T-cell (primary cell): ENCODE data around the gene ZNF775. TPM values are rescaled to one million over a fixed set of nuclear protein-coding genes. Genes with fewer than 3 reads are reported as not detected.

ENCODE experiments used
- ATAC-seq, 4 experiments: fragments of 200-7000 bp in 3 of 4; fragments of 150-1000 bp in 1 of 4; cut with Tn5 transposase; replicated peaks in 1 of 4; 1 replicate in 3 of 4; 2 replicates in 1 of 4; pipeline ENCODE4 v1.10.0; 2021; ENCODE audit warnings: moderate library complexity in 3 of 4, mild to moderate bottlenecking in 2 of 4, moderate number of reproducible peaks in 1 of 4
- CTCF ChIA-PET, 2 donors: fragments of 300-600 bp; sonication (Branson Sonifier 250); formaldehyde crosslinking; loops; one replicate each; lab custom pipeline; 2022; ENCODE audit warnings: antibody characterized with exemption in 2 of 2; lab: Charles Lee
- POLR2A ChIA-PET, 2 donors: fragments of 300-600 bp; sonication (Branson Sonifier 250); formaldehyde crosslinking; loops; one replicate each; lab custom pipeline; 2022; ENCODE audit warnings: antibody characterized with exemption in 2 of 2; lab: Charles Lee
- DNase-seq, 35 experiments: peaks; one replicate each; pipeline versions ENCODE4 v3.0.0 to v3.0.0-alpha.2; 2013 to 2023
- H3K27ac ChIP-seq: one replicate; pipeline ENCODE4 v1.5.1; 2013; ENCODE audit warnings: low read length
- H3K27me3 ChIP-seq, 2 experiments: replicated peaks in 1 of 2; 1 replicate in 1 of 2; 2 replicates in 1 of 2; pipeline versions ENCODE4 v1.6.1 to v1.7.0; 2013; ENCODE audit warnings: low read length in 1 of 2, mixed read lengths in 1 of 2; ENCODE audit not compliant: control insufficient read depth in 2 of 2, insufficient read depth in 2 of 2; ENCODE audit errors: extremely low read depth in 1 of 2
- H3K36me3 ChIP-seq, 2 donors: 1 replicate in 1 of 2; 2 replicates in 1 of 2; pipeline versions ENCODE4 v1.6.1 to v1.7.0; 2013; ENCODE audit warnings: low read length in 1 of 2; ENCODE audit not compliant: control insufficient read depth in 2 of 2, insufficient read depth in 1 of 2; ENCODE audit errors: extremely low read depth in 1 of 2
- H3K4me1 ChIP-seq, 2 experiments: 1 replicate in 1 of 2; 2 replicates in 1 of 2; pipeline versions ENCODE4 v1.6.1 to v1.7.0; 2013; ENCODE audit warnings: low read length in 2 of 2, mixed read lengths in 1 of 2; ENCODE audit not compliant: insufficient read depth in 2 of 2, control insufficient read depth in 1 of 2; ENCODE audit errors: extremely low read depth in 1 of 2
- H3K4me3 ChIP-seq, 2 donors: 1 replicate in 1 of 2; 2 replicates in 1 of 2; pipeline versions ENCODE4 v1.5.1 to v1.7.0; 2013; ENCODE audit warnings: mild to moderate bottlenecking in 2 of 2, low read length in 1 of 2, moderate library complexity in 1 of 2; ENCODE audit not compliant: control insufficient read depth in 1 of 2; ENCODE audit errors: extremely low read depth in 1 of 2
- H3K9me3 ChIP-seq: 2 replicates; pipeline ENCODE4 v1.7.0; 2013
- H3K27ac Mint-ChIP-seq, 2 donors: one replicate each; pipeline ENCODE4 v1.8.0; 2020 to 2021; ENCODE audit warnings: mild to moderate bottlenecking in 2 of 2, mixed read lengths in 2 of 2
- H3K27me3 Mint-ChIP-seq, 2 donors: one replicate each; pipeline ENCODE4 v1.8.0; 2021 to 2022; ENCODE audit warnings: mixed read lengths in 2 of 2
- H3K36me3 Mint-ChIP-seq: one replicate; pipeline ENCODE4 v1.8.0; 2021; ENCODE audit warnings: mixed read lengths
- H3K4me1 Mint-ChIP-seq, 3 donors: one replicate each; pipeline ENCODE4 v1.8.0; 2020 to 2022; ENCODE audit warnings: mixed read lengths in 3 of 3, mild to moderate bottlenecking in 1 of 3
- H3K4me3 Mint-ChIP-seq, 3 donors: one replicate each; pipeline ENCODE4 v1.8.0; 2020 to 2022; ENCODE audit warnings: mild to moderate bottlenecking in 3 of 3, mixed read lengths in 3 of 3, moderate library complexity in 3 of 3
- H3K9me3 Mint-ChIP-seq, 3 donors: one replicate each; pipeline ENCODE4 v1.8.0; 2020 to 2022; ENCODE audit warnings: mixed read lengths in 3 of 3
- WGBS: methylation state at CpG from one replicate; pipeline ENCODE4 v1.1.5; 2013; ENCODE audit warnings: missing lambda C conversion rate; ENCODE audit not compliant: insufficient coverage; 5-methylcytosine and 5-hydroxymethylcytosine counted together
- total RNA-seq, 35 experiments: library from RNA in 6 of 35; stranded (reverse) in 6 of 35; fragments of 120-200 nt in 1 of 35; gene quantifications; one replicate each; pipeline versions ENCODE4 v1.2.1 to v1.2.4 and lab custom pipeline; 2013 to 2026

Gene ZNF775
- total RNA-seq, 5 donors from 2014 or later (not counting 1 experiment from before 2014, with no cell fraction given): 1.9 to 8.6 (median 6.3) TPM

- ATAC-seq: no peak
- H3K4me1 Mint-ChIP-seq: peaks cover under 1 to 7% (median under 1%) of the 10 kb centered on the region in 3 donors
- Histone ChIP-seq H3K27ac (no peak overlapping the region), H3K4me3 (no peak overlapping the region), H3K36me3 (peaks cover 0 to 4% of the 10 kb centered on the region in 2 donors), H3K27me3 (no peaks in the 10 kb centered on the region), H3K9me3 (no peaks in the 10 kb centered on the region), H3K4me1 (no peaks in the 10 kb centered on the region)
- CTCF ChIA-PET: interaction anchor here in 1 of 2 donors (0.6 kb wide), 2 partner anchors 11 to 30 kb away, joined by 3 read pairs; no protein-coding TSS in a partner anchor
- peaks cover 8% of the 10 kb centered on the region for H3K36me3 Mint-ChIP-seq
- H3K27ac Mint-ChIP-seq: no peak overlapping the region
- POLR2A ChIA-PET: no interaction called here
- no peaks in the 10 kb centered on the region for H3K27me3 Mint-ChIP-seq
- 95% methylated on average over 5 of the region's 7 CpGs for WGBS
- DNase-seq: no peak
- H3K4me3 Mint-ChIP-seq: no peak overlapping the region
- no peaks in the 10 kb centered on the region for H3K9me3 Mint-ChIP-seq
Observed at GRCh38 chr7:150388306-150388705, 9.2 kb downstream of the ZNF775 start.

GRCh38 chr7:150388709-150389531, 9.8 kb downstream of the ZNF775 start:
- ChIA-PET POLR2A (interaction anchor here in 1 of 2 donors (0.6 kb wide), 2 partner anchors 18 to 448 kb away, joined by 3 to 4 read pairs; no protein-coding TSS in a partner anchor), CTCF (interaction anchor here (0.6 to 0.7 kb wide), 4 partner anchors 11 to 33 kb away, joined by 3 read pairs; no protein-coding TSS in a partner anchor)
- Histone ChIP-seq H3K4me3 (no peak overlapping the region), H3K4me1 (no peaks in the 10 kb centered on the region), H3K27ac (no peak overlapping the region), H3K27me3 (no peaks in the 10 kb centered on the region), H3K36me3 (peaks cover 0 to 4% of the 10 kb centered on the region in 2 donors), H3K9me3 (no peaks in the 10 kb centered on the region)
- no peak for DNase-seq
- ATAC-seq: no peak
- H3K9me3 Mint-ChIP-seq: no peaks in the 10 kb centered on the region
- 93% methylated on average over 19 of the region's 20 CpGs for WGBS
- peaks cover 0 to 6% (median 0%) of the 10 kb centered on the region in 3 donors for H3K4me1 Mint-ChIP-seq
- H3K36me3 Mint-ChIP-seq: peaks cover 8% of the 10 kb centered on the region
- no peak overlapping the region for H3K4me3 Mint-ChIP-seq
- no peaks in the 10 kb centered on the region for H3K27me3 Mint-ChIP-seq
- no peak overlapping the region for H3K27ac Mint-ChIP-seq

GRCh38 chr7:150389532-150389816, 10.3 kb downstream of the ZNF775 start:
- Mint-ChIP-seq H3K27me3 (no peaks in the 10 kb centered on the region), H3K36me3 (peaks cover 8% of the 10 kb centered on the region), H3K4me1 (peaks cover 0 to 6% (median 2%) of the 10 kb centered on the region in 3 donors), H3K4me3 (no peak overlapping the region), H3K27ac (no peak overlapping the region), H3K9me3 (no peaks in the 10 kb centered on the region)
- WGBS: no CpG with 5 or more reads among the region's 5 CpGs
- ChIA-PET CTCF (interaction anchor here in 1 of 2 donors (0.7 kb wide), 1 partner anchor 17 kb away, joined by 3 read pairs; no protein-coding TSS in a partner anchor), POLR2A (no interaction called here)
- DNase-seq (no peak), ATAC-seq (no peak)
- H3K4me1 ChIP-seq: no peaks in the 10 kb centered on the region
- H3K9me3 ChIP-seq: no peaks in the 10 kb centered on the region
- H3K4me3 ChIP-seq: no peak overlapping the region
- H3K27ac ChIP-seq: no peak overlapping the region
- H3K36me3 ChIP-seq: peaks cover 0 to 4% of the 10 kb centered on the region in 2 donors
- H3K27me3 ChIP-seq: no peaks in the 10 kb centered on the region

GRCh38 chr7:150390205-150390604, 11.1 kb downstream of the ZNF775 start:
- Mint-ChIP-seq H3K36me3 (peaks cover 7% of the 10 kb centered on the region), H3K9me3 (no peaks in the 10 kb centered on the region), H3K27ac (no peak overlapping the region), H3K27me3 (no peaks in the 10 kb centered on the region), H3K4me3 (no peak overlapping the region), H3K4me1 (peaks cover 3 to 7% (median 7%) of the 10 kb centered on the region in 3 donors)
- CTCF ChIA-PET: no interaction called here
- Histone ChIP-seq H3K4me1 (no peaks in the 10 kb centered on the region), H3K9me3 (no peaks in the 10 kb centered on the region), H3K27me3 (no peaks in the 10 kb centered on the region), H3K36me3 (peaks cover 0 to 4% of the 10 kb centered on the region in 2 donors), H3K4me3 (no peak overlapping the region), H3K27ac (no peak overlapping the region)
- ATAC-seq: no peak
- no peak for DNase-seq
- 97% methylated on average over 6 of the region's 7 CpGs for WGBS
- POLR2A ChIA-PET: no interaction called here

- Mint-ChIP-seq H3K27ac (no peak overlapping the region), H3K36me3 (peaks cover 14% of the 10 kb centered on the region), H3K9me3 (no peaks in the 10 kb centered on the region), H3K27me3 (no peaks in the 10 kb centered on the region), H3K4me3 (no peak overlapping the region), H3K4me1 (peaks cover 7 to 13% (median 12%) of the 10 kb centered on the region in 3 donors)
- POLR2A ChIA-PET: no interaction called here
- no peak overlapping the region for H3K4me3 ChIP-seq
- CTCF ChIA-PET: interaction anchor here in 1 of 2 donors (1.1 kb wide), 1 partner anchor 11 kb away, joined by 4 read pairs; no protein-coding TSS in a partner anchor
- no peak overlapping the region for H3K27ac ChIP-seq
- DNase-seq (no peak), ATAC-seq (no peak)
- peaks cover 2 to 5% of the 10 kb centered on the region in 2 donors for H3K36me3 ChIP-seq
- 100% methylated on average over 1 of the region's 3 CpGs for WGBS
- H3K4me1 ChIP-seq: no peaks in the 10 kb centered on the region
- H3K9me3 ChIP-seq: no peaks in the 10 kb centered on the region
- H3K27me3 ChIP-seq: no peaks in the 10 kb centered on the region
Observed at GRCh38 chr7:150393325-150393724, 14.2 kb downstream of the ZNF775 start.

GRCh38 chr7:150396426-150396825, 17.3 kb downstream of the ZNF775 start:
- WGBS: 97% methylated on average over 17 of the region's 20 CpGs
- H3K36me3 ChIP-seq: peaks cover 4 to 9% of the 10 kb centered on the region in 2 donors
- Mint-ChIP-seq H3K27ac (no peak overlapping the region), H3K36me3 (peaks cover 9% of the 10 kb centered on the region), H3K4me1 (peaks cover 7 to 13% (median 12%) of the 10 kb centered on the region in 3 donors), H3K27me3 (no peaks in the 10 kb centered on the region), H3K9me3 (no peaks in the 10 kb centered on the region), H3K4me3 (no peak overlapping the region)
- H3K27me3 ChIP-seq: no peaks in the 10 kb centered on the region
- ATAC-seq: no peak
- CTCF ChIA-PET: no interaction called here
- H3K4me1 ChIP-seq: no peaks in the 10 kb centered on the region
- no peak overlapping the region for H3K4me3 ChIP-seq
- DNase-seq: no peak
- no peaks in the 10 kb centered on the region for H3K9me3 ChIP-seq
- H3K27ac ChIP-seq: no peak overlapping the region
- POLR2A ChIA-PET: no interaction called here
